ENCODE results near the gene LENG1. TPM values are rescaled to one million over a fixed set of nuclear protein-coding genes. Genes with fewer than 3 reads are reported as not detected.

LENG1 gene
- total RNA-seq, 6 experiments from 2014 or later = 1.2 to 3.5 (median 3.2) TPM

DNA sequence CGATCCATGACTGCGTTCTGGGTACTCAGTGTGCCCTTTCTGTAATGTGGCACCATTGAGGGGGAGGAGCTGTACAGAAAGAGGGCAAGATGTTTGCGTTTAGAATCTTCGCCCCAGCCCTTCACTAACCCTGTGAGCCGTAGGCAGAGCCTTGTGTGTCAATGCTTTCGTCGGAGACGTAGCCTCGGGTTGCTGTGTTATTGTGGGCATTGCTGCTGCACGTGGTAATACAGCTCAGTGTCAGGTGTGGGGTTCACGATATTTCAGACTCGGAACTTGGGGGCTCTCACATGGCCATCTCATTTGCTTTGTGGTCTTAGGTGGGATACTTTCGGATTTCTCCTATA is 47.3 kb upstream of the LENG1 start:
- intact Hi-C loops (cut with DNase I) = no loop called here
- WGBS (ENCODE audit: insufficient coverage, low coverage, low lambda C conversion rate, missing lambda C conversion rate) = 73% methylated on average over 9 of the region's 13 CpGs
- Histone ChIP-seq H3K4me1 (peaks cover 0 to 94% (median 53%) of the 10 kb centered on the region in 4 donors), H3K36me3 (peaks cover 17 to 62% (median 36%) of the 10 kb centered on the region in 4 donors), H3K27ac (peak overlapping the region; percentile 78 to 98 (median 86)), H3K4me3 (peak overlapping the region in 1 of 3 donors; percentile 18), H3K9me3 (no peaks in the 10 kb centered on the region), H3K27me3 (no peaks in the 10 kb centered on the region)
- TF ChIP-seq POLR2A (IDR thresholded peaks at IDR 0.05) = no peak
- TF ChIP-seq, protein P1, sequence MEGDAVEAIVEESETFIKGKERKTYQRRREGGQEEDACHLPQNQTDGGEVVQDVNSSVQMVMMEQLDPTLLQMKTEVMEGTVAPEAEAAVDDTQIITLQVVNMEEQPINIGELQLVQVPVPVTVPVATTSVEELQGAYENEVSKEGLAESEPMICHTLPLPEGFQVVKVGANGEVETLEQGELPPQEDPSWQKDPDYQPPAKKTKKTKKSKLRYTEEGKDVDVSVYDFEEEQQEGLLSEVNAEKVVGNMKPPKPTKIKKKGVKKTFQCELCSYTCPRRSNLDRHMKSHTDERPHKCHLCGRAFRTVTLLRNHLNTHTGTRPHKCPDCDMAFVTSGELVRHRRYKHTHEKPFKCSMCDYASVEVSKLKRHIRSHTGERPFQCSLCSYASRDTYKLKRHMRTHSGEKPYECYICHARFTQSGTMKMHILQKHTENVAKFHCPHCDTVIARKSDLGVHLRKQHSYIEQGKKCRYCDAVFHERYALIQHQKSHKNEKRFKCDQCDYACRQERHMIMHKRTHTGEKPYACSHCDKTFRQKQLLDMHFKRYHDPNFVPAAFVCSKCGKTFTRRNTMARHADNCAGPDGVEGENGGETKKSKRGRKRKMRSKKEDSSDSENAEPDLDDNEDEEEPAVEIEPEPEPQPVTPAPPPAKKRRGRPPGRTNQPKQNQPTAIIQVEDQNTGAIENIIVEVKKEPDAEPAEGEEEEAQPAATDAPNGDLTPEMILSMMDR (IDR thresholded peaks at IDR 0.05) = no peak
- no peak for ATAC-seq
- DNase-seq = no peak

DNA sequence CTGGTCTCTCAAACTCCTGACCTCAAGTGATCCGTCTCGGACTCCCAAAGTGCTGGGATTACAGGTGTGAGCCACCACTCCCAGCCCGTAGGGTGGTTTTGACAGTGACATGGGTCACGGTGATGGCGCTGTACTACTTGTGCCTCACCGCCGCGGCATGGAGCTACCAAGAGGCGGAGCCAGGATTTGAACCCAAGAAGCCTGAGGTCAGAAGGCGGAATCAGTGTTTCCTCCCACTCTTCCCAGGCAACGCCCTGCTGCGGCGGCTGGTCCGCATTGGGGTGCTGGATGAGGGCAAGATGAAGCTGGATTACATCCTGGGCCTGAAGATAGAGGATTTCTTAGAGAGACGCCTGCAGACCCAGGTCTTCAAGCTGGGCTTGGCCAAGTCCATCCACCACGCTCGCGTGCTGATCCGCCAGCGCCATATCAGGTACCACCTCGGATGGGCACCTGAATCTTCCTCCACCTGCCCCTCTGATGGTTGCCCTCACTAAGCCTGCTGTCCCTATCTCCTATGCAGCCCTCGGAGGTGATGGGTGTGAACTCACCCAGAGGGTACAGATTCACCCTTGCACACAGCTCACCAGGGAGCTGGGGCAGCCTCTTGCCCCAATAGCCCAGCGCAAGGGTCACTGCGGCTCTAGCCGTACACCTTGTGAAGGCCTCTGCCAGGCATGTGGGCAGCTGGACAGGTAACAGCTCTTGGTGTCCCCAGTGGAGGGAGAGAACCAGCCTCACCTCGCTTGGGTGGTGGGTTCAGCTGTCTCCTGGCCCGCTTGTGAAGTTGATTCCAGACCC is 46.7 kb upstream of the LENG1 start:
- intact Hi-C loops (cut with DNase I) = no loop called here
- TF ChIP-seq POLR2A (IDR thresholded peaks at IDR 0.05) = no peak
- TF ChIP-seq, protein P1 (IDR thresholded peaks at IDR 0.05) = no peak
- 80% methylated on average over 1 of the region's 27 CpGs for WGBS (ENCODE audit: insufficient coverage, low coverage, low lambda C conversion rate, missing lambda C conversion rate)
- Histone ChIP-seq H3K36me3 (peaks cover 17 to 67% (median 36%) of the 10 kb centered on the region in 4 donors), H3K27ac (peak overlapping the region in 2 of 3 donors; percentile 78 to 86), H3K9me3 (no peaks in the 10 kb centered on the region), H3K27me3 (no peaks in the 10 kb centered on the region), H3K4me3 (peak overlapping the region in 1 of 3 donors; percentile 18), H3K4me1 (peaks cover 0 to 95% (median 53%) of the 10 kb centered on the region in 4 donors)
- DNase-seq (peak in 1 of 3 donors; percentile 40), ATAC-seq (no peak)

DNA sequence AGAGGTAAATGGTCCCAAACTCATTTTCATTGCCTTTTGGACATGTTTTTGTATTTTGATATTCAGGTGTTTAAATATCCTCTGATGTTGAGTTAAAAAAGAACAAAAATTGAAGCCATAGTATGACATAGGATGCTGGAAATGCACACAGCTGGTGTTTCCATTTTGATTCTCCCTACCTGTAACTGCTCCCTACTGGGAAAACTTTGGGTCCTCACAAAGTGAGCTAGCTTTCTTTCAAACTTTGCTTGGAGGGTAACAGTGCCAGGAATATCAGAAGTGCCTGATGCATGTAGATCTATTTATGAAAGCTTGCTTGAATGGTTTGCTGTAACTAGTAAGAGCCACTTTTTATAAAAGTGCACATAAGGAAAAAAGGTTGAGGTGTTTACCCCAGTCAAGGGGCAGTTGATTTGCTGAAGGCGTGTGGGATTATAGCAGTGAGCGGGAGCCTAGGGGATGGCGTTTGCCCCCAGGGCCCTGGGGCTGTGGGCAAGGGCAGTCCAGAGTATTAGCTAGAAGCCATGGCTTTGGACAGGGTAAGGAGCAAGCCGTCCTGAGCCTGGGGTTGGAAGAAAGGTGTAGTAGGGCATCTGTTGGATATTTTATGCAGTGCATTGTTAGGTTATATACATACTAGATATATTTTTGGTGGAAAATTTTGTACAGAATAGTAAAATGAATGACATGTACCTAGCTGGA is 45.4 kb upstream of the LENG1 start:
- ATAC-seq (no peak), DNase-seq (no peak)
- Histone ChIP-seq H3K36me3 (peaks cover 17 to 67% (median 36%) of the 10 kb centered on the region in 4 donors), H3K4me3 (no peak overlapping the region), H3K4me1 (peaks cover 0 to 83% (median 48%) of the 10 kb centered on the region in 4 donors), H3K27me3 (no peaks in the 10 kb centered on the region), H3K27ac (peak overlapping the region in 1 of 3 donors; percentile 86), H3K9me3 (no peaks in the 10 kb centered on the region)
- no peak for TF ChIP-seq POLR2A (IDR thresholded peaks at IDR 0.05)
- TF ChIP-seq, protein P1 (IDR thresholded peaks at IDR 0.05) = no peak
- 53% methylated on average over 4 of the region's 4 CpGs for WGBS (ENCODE audit: insufficient coverage, low coverage, low lambda C conversion rate, missing lambda C conversion rate)
- intact Hi-C loops (cut with DNase I) = no loop called here

DNA sequence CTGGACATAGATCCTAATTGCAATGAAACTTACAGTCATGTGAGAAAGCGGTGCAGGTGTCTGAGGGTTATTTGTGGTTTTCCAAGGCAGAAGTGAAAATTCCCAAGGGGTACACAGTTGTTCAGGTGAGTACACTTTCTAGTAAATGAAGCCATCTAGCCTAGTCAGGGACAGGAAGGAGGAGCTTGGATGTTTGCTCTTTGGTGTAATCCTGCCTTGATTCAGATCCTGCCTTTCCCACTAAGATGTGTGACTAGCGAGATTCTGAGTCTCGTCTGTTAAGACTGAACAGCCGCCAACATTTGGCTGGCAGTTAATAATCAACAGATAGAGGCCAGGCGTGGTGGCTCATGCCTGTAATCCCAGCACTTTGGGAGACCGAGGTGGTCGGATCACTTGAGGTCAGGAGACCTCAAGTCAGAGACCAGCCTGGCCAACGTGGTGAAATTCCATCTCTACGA is 43.7 kb upstream of the LENG1 start:
- Histone ChIP-seq H3K27ac (peak overlapping the region; percentile 32 to 95 (median 86)), H3K4me3 (peak overlapping the region; percentile 65 to 71 (median 69)), H3K9me3 (no peaks in the 10 kb centered on the region), H3K4me1 (peaks cover 0 to 66% (median 35%) of the 10 kb centered on the region in 4 donors), H3K36me3 (peaks cover 17 to 67% (median 36%) of the 10 kb centered on the region in 4 donors), H3K27me3 (no peaks in the 10 kb centered on the region)
- 15% methylated on average over 9 of the region's 9 CpGs for WGBS (ENCODE audit: insufficient coverage, low coverage, low lambda C conversion rate, missing lambda C conversion rate)
- TF ChIP-seq, protein P1 (IDR thresholded peaks at IDR 0.05) = no peak
- TF ChIP-seq POLR2A (IDR thresholded peaks at IDR 0.05) = no peak
- ATAC-seq (peak; percentile 52 to 61 (median 60)), DNase-seq (peak in 2 of 3 donors; percentile 58 to 82)
- intact Hi-C loops (cut with DNase I) = no loop called here
